Measurements from ENCODE around the gene PPL. TPM values are rescaled to one million over a fixed set of nuclear protein-coding genes. Genes with fewer than 3 reads are reported as not detected.

Gene PPL
- total and polyA plus RNA-seq, 3 donors from 2014 or later: 5.4 to 6.8 (median 6.1) TPM

DNA sequence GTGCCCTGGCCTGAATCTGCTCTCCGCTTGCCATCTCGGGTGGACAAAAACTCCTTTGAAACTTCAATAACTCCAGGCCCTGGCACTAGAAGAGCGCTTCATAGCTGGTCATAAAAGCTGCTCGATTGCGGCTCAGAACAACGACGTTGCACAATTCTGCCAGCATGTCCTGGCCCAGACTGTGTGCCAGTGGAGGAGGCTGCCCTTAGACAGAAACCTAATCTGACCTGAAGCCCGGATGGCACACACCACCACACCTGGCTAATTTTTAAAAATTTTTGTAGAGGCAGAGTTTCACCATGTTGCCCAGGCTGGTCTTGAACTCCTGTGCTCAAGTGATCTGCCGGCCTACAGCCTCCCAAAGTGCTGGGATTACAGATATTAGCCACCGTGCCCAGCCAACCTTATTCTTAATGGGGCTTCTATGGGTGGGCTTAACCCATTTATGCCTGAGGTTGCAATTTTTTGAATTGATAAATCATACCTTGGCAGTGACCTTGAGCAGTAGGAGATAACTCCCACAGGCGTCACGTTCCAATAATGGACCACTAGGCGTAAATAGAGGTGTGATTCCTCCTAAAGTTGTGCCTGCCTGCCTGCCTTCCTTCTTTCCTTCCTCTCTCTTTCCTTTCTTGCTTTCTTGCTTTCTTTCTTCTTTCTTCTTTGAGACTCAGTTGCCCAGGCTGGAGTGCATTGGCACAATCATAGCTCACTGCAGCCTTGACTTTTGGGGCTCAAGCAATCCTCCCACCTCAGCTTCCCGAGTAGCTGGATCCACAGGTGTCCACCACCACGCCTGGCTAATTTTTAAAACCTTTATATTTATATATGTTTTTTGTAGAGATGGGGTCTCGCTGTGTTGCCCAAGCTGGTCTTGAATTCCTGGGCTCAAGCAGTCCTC, 1.1 kb upstream of the PPL start:
- no peak for DNase-seq
- no peak for TF ChIP-seq POLR2A (IDR thresholded peaks at IDR 0.05)
- TF ChIP-seq, protein P1, sequence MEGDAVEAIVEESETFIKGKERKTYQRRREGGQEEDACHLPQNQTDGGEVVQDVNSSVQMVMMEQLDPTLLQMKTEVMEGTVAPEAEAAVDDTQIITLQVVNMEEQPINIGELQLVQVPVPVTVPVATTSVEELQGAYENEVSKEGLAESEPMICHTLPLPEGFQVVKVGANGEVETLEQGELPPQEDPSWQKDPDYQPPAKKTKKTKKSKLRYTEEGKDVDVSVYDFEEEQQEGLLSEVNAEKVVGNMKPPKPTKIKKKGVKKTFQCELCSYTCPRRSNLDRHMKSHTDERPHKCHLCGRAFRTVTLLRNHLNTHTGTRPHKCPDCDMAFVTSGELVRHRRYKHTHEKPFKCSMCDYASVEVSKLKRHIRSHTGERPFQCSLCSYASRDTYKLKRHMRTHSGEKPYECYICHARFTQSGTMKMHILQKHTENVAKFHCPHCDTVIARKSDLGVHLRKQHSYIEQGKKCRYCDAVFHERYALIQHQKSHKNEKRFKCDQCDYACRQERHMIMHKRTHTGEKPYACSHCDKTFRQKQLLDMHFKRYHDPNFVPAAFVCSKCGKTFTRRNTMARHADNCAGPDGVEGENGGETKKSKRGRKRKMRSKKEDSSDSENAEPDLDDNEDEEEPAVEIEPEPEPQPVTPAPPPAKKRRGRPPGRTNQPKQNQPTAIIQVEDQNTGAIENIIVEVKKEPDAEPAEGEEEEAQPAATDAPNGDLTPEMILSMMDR (IDR thresholded peaks at IDR 0.05): no peak
- H3K4me1 ChIP-seq: peaks cover 13% of the 10 kb centered on the region
- peak overlapping the region; percentile 47 to 53 for H3K4me3 ChIP-seq
- no peak overlapping the region for H3K27ac ChIP-seq
- H3K36me3 ChIP-seq (ENCODE audit: low read depth, missing control alignments): no peaks in the 10 kb centered on the region
- intact Hi-C loops (cut with DNase I; ENCODE audit: low total_unique reads): no loop called here
- WGBS, 2 donors: 76 to 77% methylated on average over 16 of the region's 16 CpGs
- H3K27me3 ChIP-seq: no peaks in the 10 kb centered on the region
- no peaks in the 10 kb centered on the region for H3K9me3 ChIP-seq

GRCh38 chr16:4936181-4936990, 562 bp downstream of the PPL start:
- H3K4me1 ChIP-seq: peaks cover 8% of the 10 kb centered on the region
- H3K36me3 ChIP-seq (ENCODE audit: low read depth, missing control alignments): no peaks in the 10 kb centered on the region
- no peak for TF ChIP-seq POLR2A (IDR thresholded peaks at IDR 0.05)
- TF ChIP-seq, protein P1 (IDR thresholded peaks at IDR 0.05): peak in 1 of 3 experiments; percentile 15
- DNase-seq: no peak
- H3K9me3 ChIP-seq: no peaks in the 10 kb centered on the region
- peak overlapping the region in 1 of 2 donors; percentile 50 for H3K27ac ChIP-seq
- WGBS, 2 donors: 3 to 6% methylated on average over 12 to 41 of the region's 64 CpGs
- H3K4me3 ChIP-seq: peak overlapping the region; percentile 47 to 53
- intact Hi-C loops (cut with DNase I; ENCODE audit: low total_unique reads): no loop called here
- H3K27me3 ChIP-seq: no peaks in the 10 kb centered on the region

DNA sequence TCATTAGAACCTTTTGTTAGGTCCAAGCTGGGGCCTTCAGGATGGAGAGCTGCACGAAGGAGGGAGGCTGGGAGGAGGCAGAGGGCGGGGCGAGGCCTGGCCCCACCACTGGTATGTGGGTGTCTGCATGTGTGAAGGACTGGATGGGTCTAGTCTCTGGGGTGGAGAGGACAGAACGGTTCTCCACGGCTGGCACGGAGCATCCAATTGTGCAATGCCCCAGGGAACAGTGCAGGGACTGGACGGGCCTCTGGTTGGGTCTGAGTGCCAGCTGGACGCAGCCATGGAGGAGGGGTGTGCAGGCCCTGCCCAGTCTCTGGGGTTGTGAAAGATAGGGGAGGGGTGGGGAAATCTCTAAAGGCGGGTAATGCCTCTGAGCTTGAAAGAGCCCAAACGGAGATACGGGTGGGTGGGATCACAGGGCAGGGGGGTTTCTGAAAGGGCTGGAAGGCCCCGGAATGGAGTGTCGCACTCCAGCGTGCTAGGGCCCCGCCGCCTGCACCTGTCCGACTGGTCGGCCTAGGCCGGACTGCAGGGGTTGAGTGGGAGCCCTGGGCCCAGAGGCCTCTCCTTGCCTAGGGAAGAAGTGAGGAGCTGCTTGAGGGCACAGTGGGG, 1.6 kb downstream of the PPL start:
- peak overlapping the region in 1 of 2 donors; percentile 8 for H3K27ac ChIP-seq
- intact Hi-C loops (cut with DNase I; ENCODE audit: low total_unique reads): no loop called here

GRCh38 chr16:4934591-4934990, 2.4 kb downstream of the PPL start:
- WGBS, 2 donors: 86 to 88% methylated on average over 6 of the region's 6 CpGs
- H3K27ac ChIP-seq: no peak overlapping the region
- TF ChIP-seq POLR2A (IDR thresholded peaks at IDR 0.05): no peak
- TF ChIP-seq, protein P1 (IDR thresholded peaks at IDR 0.05): no peak
- no peaks in the 10 kb centered on the region for H3K36me3 ChIP-seq (ENCODE audit: low read depth, missing control alignments)
- intact Hi-C loops (cut with DNase I; ENCODE audit: low total_unique reads): no loop called here
- H3K27me3 ChIP-seq: no peaks in the 10 kb centered on the region
- no peak overlapping the region for H3K4me3 ChIP-seq
- no peaks in the 10 kb centered on the region for H3K9me3 ChIP-seq
- no peak for DNase-seq
- H3K4me1 ChIP-seq: peaks cover 8% of the 10 kb centered on the region

More for the DNA sequence above, 1.6 kb downstream of the PPL start:
- peak; percentile 63 for DNase-seq
- Histone ChIP-seq H3K36me3 (ENCODE audit: low read depth, missing control alignments) (no peaks in the 10 kb centered on the region), H3K27me3 (no peaks in the 10 kb centered on the region), H3K4me3 (no peak overlapping the region), H3K4me1 (peaks cover 8% of the 10 kb centered on the region), H3K9me3 (no peaks in the 10 kb centered on the region)
- TF ChIP-seq POLR2A (IDR thresholded peaks at IDR 0.05): no peak
- TF ChIP-seq, protein P1 (IDR thresholded peaks at IDR 0.05): no peak
- WGBS, 2 donors: 36 to 61% methylated on average over 15 to 19 of the region's 19 CpGs

All from testis (tissue), 3 donors.